ENCODE data around the gene FNDC5. TPM values are rescaled to one million over a fixed set of nuclear protein-coding genes. Genes with fewer than 3 reads are reported as not detected.

The FNDC5 gene
- total and polyA plus RNA-seq, 10 of the 15 experiments (the other 5 are each of a cell fraction or from before 2014, with no cell fraction given), result 0.01 to 0.29 (median 0.19) TPM; not detected in 4

GRCh38 chr1:32891630-32892029, 20.9 kb upstream of the FNDC5 start (continued):
- TF ChIP-seq SKIL (IDR thresholded peaks at IDR 0.05; ENCODE audit: low read depth, poor library complexity, severe bottlenecking), result no peak

DNA sequence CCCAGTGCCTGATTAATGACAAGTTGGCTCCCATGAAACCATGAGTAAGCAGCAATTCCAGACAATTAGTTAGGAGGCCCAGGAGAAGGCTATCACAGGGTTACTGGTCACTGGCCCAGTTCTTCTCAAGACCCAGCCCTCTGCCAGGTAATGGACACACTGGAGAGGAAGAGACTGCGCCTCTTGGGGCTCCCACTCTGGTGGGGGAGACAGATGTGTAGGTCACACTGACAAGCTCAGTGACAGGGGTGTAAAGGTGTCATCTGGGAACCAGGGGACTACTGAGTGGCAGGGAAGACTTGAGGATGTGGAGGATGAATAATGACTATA, 20.5 kb upstream of the FNDC5 start:
- no peak for DNase-seq (ENCODE audit: low read depth, low spot score)
- no peak for ATAC-seq
- H3K27ac ChIP-seq (ENCODE audit: control insufficient read depth, insufficient read depth), result no peak overlapping the region
- H3K79me2 ChIP-seq (ENCODE audit: control insufficient read depth, insufficient read depth, low read length), result no peaks in the 10 kb centered on the region
- H4K20me1 ChIP-seq (ENCODE audit: control insufficient read depth, insufficient read depth), result no peaks in the 10 kb centered on the region
- no TSS peak for BruUV-seq (replicated peaks)
- no peak overlapping the region for H3K9ac ChIP-seq (ENCODE audit: control insufficient read depth, insufficient read depth, low read length)
- no peaks in the 10 kb centered on the region for H3K4me1 ChIP-seq (ENCODE audit: control insufficient read depth, insufficient read depth, low read length)
- H3K4me2 ChIP-seq (ENCODE audit: control insufficient read depth, insufficient read depth), result no peak overlapping the region
- H3K4me3 ChIP-seq, result no peak overlapping the region
- ChIA-PET SMC1A (ENCODE audit: uncharacterized antibody, unreplicated experiment) (no interaction called here), CTCF (interaction anchor here (0.6 to 6.5 kb wide), 5 partner anchors 11 to 267 kb away, joined by 3 to 36 read pairs (median 4); partner anchors contain the start of gene TMEM54), RAD21 (ENCODE audit: unreplicated experiment) (interaction anchor here (1.0 to 1.3 kb wide), 2 partner anchors 163 to 179 kb away, joined by 3 to 4 read pairs; no protein-coding TSS in a partner anchor), POLR2A (no interaction called here)
- peaks cover 12 to 18% of the 10 kb centered on the region in 2 experiments for H3K27me3 ChIP-seq (replicated peaks in 1 of 2; ENCODE audit: control insufficient read depth in 2 of 2, insufficient read depth in 2 of 2, low read length in 1 of 2)
- no peaks in the 10 kb centered on the region for H3K36me3 ChIP-seq (ENCODE audit: control insufficient read depth in 2 of 2, insufficient read depth in 2 of 2, low read length in 1 of 2)
- intact Hi-C loops (cut with micrococcal nuclease; ENCODE audit: unreplicated experiment) (no loop called here), in situ Hi-C loops (cut with MboI) (no loop called here)
- H3K9me3 ChIP-seq (replicated peaks; ENCODE audit: control insufficient read depth, insufficient read depth, low read length), result no peaks in the 10 kb centered on the region; the same call in 2 of the 3 replicates
- no peak for FAIRE-seq
- no peak overlapping the region for H2AFZ ChIP-seq (ENCODE audit: control insufficient read depth, low read depth, low read length)
- whole genome bisulfite sequencing (ENCODE audit: insufficient coverage, insufficient replicate concordance, low lambda C conversion rate, missing lambda C conversion rate), result 0% methylated on average over 1 of the region's 1 CpG
- TF ChIP-seq CHD1 (IDR thresholded peaks at IDR 0.05; ENCODE audit: low read depth, low read length) (no peak), EZH2 (IDR thresholded peaks at IDR 0.05; ENCODE audit: borderline replicate concordance, control insufficient read depth, low read depth, low read length) (no peak), CUX1 (IDR thresholded peaks at IDR 0.05; ENCODE audit: insufficient replicate concordance, low read depth, low read length) (no peak), USF1 (IDR thresholded peaks at IDR 0.05; ENCODE audit: borderline replicate concordance, extremely low read length, insufficient read depth, low read depth, low read length) (no peak), SUZ12 (IDR thresholded peaks at IDR 0.05; ENCODE audit: unreplicated experiment) (no peak), POLR2AphosphoS5 (IDR thresholded peaks at IDR 0.05; ENCODE audit: low read length) (no peak), YY1 (IDR thresholded peaks at IDR 0.05; ENCODE audit: low read depth, low read length) (no peak), SMC3 (IDR thresholded peaks at IDR 0.05; ENCODE audit: borderline replicate concordance, low read length) (no peak), BRCA1 (IDR thresholded peaks at IDR 0.05; ENCODE audit: low read depth, low read length) (no peak)
- TF ChIP-seq, protein P1, sequence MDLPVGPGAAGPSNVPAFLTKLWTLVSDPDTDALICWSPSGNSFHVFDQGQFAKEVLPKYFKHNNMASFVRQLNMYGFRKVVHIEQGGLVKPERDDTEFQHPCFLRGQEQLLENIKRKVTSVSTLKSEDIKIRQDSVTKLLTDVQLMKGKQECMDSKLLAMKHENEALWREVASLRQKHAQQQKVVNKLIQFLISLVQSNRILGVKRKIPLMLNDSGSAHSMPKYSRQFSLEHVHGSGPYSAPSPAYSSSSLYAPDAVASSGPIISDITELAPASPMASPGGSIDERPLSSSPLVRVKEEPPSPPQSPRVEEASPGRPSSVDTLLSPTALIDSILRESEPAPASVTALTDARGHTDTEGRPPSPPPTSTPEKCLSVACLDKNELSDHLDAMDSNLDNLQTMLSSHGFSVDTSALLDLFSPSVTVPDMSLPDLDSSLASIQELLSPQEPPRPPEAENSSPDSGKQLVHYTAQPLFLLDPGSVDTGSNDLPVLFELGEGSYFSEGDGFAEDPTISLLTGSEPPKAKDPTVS (IDR thresholded peaks at IDR 0.05; ENCODE audit: low read depth, low read length), result no peak

All from GM12878 (cell line).